Raji (cell line): Measurements from ENCODE around the gene RPP25.

Source experiments
- POLR2A ChIP-seq: IDR thresholded peaks from 2 replicates; pipeline ENCODE4 v1.6.1; 2011; ENCODE audit warnings: low read depth, low read length, control low read depth; ENCODE audit not compliant: insufficient read depth

Gene RPP25, protein sequence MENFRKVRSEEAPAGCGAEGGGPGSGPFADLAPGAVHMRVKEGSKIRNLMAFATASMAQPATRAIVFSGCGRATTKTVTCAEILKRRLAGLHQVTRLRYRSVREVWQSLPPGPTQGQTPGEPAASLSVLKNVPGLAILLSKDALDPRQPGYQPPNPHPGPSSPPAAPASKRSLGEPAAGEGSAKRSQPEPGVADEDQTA

DNA sequence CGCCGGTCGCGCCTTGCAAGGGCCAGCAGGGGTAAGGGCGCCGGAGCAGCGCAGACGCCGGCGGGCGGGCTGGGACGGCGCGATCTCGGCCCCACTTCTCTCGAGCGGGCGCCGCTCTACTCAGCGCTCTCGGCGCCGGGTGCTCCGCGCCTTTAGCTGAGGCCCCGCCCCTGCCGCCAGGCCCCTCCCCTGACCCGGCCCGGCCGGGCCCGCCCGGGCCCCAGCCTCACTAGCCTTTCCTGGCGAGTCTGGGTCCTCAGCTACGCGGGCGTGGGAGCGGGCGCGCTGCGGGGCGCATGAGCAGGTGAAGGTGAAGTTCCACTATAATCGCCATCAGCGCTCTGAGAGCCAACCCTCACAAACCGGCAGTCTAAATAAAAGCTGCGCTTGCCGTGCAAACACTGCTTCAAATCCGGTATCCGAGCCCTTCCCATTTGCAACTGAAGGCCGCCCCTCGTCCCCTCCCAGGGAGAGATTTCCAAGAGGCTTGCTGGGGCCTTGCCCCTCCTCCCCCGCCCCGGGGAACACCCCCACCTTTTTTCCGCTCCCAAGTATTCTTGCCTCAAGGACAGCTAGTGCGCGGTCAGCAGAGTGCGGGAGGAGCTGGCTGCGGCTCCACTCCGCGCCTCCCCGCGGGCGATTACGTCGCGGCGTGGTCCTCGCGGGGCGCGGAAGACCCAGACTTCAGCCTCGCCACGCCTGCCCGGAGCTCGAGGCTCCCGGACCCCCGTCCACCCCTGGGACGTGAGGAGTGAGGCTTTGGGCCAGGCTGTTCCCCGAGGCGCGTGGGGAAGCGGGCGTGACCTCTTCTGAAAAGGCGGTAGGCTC lies at the start of gene RPP25:
TSS of gene RPP25 (minus strand) at position 125 of the 828 bp plus-strand sequence. CDS start 189 bp downstream, outside the sequence.
- TF ChIP-seq POLR2A: no peak

DNA sequence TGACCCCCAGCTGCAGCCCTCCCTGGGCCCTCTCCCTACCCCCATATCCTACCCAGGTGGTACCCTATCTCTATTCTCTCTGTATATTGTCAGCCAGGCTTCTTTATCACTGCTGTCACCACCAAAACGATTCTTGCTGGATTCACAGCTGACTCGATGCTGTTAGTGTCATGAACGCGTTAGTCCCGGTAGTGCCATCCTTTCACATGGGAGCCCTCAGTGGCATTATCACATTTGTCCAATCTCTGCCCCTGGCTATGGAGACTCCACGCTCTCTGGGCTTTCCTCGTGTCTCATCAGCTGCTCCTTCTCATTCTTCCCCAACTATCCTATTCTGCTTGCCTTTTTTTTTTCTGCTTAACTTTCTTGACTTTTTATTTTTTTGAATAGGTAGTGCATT lies 45.8 kb upstream of the RPP25 start:
- TF ChIP-seq POLR2A: no peak

DNA sequence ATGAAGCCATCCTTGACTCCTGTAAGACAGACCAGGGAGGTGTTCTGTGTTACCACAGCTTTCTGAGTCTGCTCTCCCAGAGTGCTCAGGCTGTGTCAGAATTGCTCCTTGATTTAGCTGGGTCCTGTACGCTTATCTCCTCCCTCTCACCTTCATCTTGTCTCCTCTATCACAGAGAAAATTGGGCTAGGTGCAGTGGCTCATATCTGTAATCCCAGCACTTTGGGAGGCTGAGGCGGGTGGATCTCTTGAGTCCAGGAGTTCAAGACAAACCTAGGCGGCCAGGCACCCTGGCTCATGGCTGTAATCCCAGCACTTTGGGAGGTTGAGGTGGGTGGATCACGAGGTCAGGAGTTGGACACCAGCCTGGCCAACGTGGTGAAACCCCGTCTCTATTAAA lies 44.7 kb upstream of the RPP25 start:
- TF ChIP-seq POLR2A: no peak

DNA sequence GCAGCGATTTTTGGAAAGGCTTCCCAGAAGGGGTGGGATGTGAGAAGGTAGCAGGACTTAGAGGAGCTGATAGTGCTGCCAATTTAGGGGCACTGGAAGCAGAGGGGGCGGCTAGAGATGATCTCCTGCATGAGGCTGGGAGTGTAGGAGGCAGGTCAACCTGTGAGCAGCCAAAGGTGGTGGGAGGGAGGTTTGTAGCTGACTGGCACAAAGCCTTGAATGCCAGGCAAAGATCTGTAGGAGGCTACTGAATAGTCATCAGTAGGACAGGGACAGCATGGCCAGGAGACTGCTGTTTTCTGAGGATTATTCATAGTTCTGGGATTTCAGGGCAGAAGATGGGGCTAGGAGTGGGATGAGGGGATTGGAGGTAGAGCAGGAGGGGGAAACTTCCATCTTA lies 41.0 kb upstream of the RPP25 start:
- TF ChIP-seq POLR2A: no peak

DNA sequence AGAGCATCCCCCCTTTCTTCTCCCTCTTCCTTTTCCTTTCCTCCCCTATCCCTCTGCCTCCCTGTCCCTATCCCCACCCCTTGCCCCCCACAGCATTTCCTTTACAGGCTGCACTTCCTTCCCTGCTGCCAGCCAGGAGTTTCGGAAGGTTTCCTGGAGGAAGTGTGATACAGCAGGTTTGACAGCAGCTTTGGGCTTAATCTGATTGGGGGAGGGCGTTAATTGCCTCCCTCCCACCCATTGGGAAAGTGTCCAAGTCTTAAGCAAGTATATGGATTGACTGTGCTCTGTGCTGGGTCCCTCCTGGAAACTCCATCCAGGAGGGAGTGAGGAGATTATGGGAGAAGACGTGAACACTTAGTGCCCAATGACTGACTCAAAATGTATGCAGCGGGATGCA lies 40.6 kb upstream of the RPP25 start:
- TF ChIP-seq POLR2A: no peak

GRCh38 chr15:74995779-74996765 lies 39.5 kb upstream of the RPP25 start:
- TF ChIP-seq POLR2A: no peak

- no peak for TF ChIP-seq POLR2A
Measured at GRCh38 chr15:74995182-74995778, 38.7 kb upstream of the RPP25 start, which contains the start of gene SCAMP5. TSS of gene SCAMP5 (plus strand) at chr15:74995563. CDS start at chr15:75011840, 16,277 bp downstream.

DNA sequence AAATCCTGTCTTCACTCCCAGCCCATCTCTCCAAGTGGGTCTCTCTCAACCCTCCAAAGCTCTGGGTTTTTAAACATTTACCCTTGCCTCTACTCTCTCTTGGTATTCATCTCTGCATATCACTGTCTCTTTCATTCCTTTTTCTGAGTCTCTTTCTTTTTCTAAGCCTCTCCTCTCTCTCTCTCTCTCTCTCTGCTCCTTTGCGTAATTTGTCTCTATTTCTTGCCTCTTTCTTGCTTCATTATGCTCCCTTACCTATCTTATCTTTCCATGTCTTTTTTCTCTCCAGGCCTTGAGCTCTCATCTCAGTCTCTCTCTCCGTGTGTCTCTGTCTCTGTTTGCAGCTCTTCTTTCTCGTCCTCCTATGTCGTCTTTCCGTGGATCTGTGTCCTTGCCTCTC lies 38.1 kb upstream of the RPP25 start:
- no peak for TF ChIP-seq POLR2A

GRCh38 chr15:74994236-74994635 lies 37.7 kb upstream of the RPP25 start:
- TF ChIP-seq POLR2A: no peak

DNA sequence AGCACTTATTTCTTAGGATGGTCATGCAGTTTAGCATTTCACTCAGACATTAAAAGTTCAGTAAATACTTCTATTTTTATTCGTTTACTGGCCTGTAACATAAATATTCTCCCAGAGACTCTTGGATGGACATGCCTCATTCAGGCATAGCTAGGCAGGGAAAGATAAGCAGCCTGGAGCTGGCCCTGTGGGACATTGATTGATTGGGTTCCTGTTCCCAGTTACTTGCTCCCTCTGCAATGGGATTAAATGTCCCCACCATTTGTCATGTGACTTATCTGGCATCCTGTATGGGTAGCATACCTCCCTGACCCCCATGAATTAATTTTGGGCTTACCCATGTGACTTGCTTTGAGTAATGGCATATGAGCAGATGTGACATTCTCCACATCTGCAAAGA lies 36.0 kb upstream of the RPP25 start:
- TF ChIP-seq POLR2A: no peak

GRCh38 chr15:74989527-74989926 lies 33.0 kb upstream of the RPP25 start:
- no peak for TF ChIP-seq POLR2A

- no peak for TF ChIP-seq POLR2A
Measured at GRCh38 chr15:74988007-74988800, 31.6 kb upstream of the RPP25 start.

- no peak for TF ChIP-seq POLR2A
Measured at GRCh38 chr15:74983725-74984231, 27.2 kb upstream of the RPP25 start.

GRCh38 chr15:74982183-74982582 lies 25.6 kb upstream of the RPP25 start:
- no peak for TF ChIP-seq POLR2A

DNA sequence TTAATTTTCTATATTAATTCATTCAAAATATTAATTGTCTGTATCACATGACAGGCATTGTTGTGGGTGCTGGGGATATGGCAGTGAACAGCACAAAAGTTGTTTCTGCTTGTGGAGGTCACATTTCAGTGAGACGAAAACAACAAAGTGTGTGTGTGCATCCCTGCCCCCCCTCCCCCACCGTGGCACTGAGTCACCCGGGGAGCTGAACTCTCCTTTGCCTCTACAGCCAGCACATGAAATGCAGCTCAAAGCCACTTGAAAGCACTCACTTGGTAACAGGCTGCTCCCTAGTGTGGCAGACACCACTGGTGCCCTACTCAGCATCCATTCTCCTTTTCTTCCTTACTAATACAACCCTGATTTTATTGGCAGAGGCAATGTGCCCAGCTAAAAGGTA lies 21.9 kb upstream of the RPP25 start:
- no peak for TF ChIP-seq POLR2A
